Body of pancreas (tissue), 4 donors: ENCODE measurements around the gene TTC3.

Experiments
- CTCF ChIP-seq, 7 experiments: fragments of 450-650 bp in 4 of 7; fragments of 200-600 bp in 3 of 7; sonication (generic) in 3 of 7; IDR thresholded peaks; one replicate each; pipeline ENCODE4 v1.5.1; 2016 to 2019; ENCODE audit warnings: antibody characterized with exemption in 7 of 7
- POLR2A ChIP-seq, 3 donors: fragments of 450-650 bp; IDR thresholded peaks; one replicate each; pipeline ENCODE4 v1.6.1; 2016; ENCODE audit warnings: antibody characterized with exemption in 3 of 3, mild to moderate bottlenecking in 2 of 3

GRCh38 chr21:37045556-37045955, 27.5 kb upstream of the TTC3 start:
- TF ChIP-seq CTCF (IDR thresholded peaks at IDR 0.05) (no peak), POLR2A (IDR thresholded peaks at IDR 0.05) (no peak)
